ENCODE results near the gene GMPPA.

GMPPA gene

DNA sequence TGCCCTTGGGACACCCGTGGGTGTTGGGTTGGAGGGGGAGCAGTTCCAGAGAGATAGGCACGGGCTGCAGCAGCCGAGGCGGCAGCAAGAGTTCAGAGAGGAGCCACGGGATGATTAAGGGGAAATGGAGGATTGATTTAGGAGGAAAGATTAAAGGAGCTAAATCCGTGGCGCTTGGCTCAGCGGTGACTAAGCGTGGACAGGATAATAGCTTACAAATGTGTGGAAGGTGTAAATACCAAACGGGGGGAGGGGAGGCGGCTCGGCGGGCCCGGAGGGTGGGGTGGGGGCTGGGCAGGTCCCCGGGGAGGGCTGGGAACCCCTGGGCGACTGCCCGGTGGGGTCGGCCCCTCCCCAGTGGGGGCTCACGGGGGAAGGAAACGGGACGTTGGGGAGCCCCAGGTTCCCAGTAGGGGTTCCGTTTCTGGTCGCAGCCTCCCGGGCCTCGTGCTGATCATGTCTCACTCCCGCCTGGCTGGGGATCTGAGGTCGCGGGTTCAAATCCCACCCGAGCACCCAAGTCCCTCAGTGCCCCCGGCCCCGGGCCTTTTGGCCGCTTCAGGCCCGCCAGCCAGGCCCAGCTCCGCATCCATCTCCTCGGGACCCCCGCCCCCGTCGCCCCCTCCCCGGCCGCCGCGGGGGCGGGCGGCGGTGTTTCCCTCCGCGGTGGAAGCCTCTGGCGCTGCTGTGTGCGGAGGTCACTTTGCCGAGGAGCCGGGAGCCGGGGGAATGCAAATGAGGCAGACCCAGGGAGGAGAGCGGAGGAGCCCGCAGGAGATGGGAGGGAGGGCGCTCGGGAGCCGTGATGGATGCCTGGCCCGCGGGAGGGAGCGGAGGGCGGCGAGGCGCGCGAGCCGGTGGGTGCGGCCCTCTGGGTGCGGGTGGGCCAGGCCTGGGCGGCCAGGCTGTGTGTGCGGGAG lies 23.7 kb downstream of the GMPPA start:
- no peak for DNase-seq

DNA sequence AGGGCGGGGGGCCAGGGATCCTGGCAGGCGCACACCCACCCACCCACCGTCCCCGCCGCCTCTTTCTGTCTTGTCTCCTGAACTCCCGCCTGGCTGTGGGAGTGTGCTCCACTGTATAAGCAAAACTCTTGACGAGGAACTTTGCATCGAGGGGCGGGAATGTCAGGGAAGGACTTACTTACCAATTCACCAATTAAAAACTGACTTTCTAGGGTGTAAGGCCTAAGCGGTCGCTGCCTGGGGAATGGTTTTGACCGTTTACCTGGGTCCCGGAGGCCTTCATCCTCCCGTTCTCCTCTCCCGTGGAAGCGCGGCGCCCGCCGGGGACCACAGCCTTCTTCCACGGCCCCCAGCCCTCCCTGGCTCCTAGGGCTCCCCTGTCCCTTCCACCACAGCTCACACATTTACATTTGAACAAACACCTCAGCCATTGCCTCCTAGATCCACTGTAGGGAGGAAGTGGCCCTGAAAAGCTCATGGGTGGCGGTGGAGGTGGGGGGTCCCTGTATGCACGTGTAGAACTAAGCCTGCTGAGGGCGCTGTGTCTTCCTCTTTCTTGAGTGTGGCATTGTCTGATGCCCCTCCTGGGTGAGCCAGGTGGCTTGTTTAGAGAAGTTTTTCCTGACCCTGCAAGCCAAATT lies 24.5 kb downstream of the GMPPA start:
- DNase-seq, result no peak

DNA sequence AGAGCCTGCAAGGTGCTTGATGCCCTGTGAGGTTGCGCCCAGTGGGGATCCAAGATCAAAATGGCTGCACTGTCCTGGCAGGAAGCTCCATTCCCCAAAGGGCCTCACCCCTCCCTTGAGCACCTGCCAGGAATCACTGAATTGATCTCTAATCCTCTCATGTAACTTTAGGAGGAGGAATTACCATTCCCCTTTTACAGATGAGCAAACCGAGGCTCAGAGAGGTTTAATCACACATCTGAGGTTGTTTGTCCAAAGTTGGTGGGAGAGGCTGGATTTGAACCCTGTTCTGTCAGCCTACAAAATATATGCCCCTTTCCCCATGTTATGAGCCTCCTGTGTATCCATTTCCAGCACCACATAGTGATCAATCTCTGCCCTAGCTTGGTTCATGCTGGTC lies 26.1 kb downstream of the GMPPA start:
- DNase-seq, result no peak

DNA sequence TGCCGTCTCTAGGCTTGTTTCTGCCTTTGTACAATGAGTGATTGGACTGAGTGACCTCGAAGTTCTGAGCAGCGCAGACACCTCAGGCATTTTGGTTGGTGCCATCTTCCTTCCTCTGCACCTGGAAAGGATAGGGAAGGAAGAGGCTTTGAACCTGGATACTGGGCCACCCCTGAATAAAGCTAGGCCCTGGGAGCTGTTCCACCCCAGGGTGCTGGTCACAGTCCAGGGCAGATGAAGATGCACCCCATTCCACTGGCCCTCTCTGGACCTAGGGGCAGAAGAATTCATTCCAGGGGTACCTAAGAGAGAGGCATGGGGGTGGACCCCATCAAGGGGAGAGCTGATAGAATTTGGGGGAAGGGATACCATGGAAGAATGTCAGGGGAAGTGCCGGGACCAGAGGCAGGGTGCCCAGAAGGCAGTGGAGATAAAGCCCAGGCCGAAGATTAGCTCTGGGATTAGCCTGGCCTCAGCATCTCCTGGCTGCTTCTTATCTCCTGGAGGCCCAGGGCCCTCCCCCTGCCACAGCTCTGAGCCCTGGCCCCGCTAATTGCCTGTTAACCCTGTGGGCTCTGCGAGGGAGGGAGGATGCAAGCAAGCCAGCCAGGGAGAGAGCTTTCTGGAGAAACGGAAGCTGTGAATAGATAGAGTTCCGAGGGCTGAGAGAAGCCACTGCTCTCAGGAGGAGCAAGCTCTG lies 27.0 kb downstream of the GMPPA start:
- DNase-seq, result no peak

DNA sequence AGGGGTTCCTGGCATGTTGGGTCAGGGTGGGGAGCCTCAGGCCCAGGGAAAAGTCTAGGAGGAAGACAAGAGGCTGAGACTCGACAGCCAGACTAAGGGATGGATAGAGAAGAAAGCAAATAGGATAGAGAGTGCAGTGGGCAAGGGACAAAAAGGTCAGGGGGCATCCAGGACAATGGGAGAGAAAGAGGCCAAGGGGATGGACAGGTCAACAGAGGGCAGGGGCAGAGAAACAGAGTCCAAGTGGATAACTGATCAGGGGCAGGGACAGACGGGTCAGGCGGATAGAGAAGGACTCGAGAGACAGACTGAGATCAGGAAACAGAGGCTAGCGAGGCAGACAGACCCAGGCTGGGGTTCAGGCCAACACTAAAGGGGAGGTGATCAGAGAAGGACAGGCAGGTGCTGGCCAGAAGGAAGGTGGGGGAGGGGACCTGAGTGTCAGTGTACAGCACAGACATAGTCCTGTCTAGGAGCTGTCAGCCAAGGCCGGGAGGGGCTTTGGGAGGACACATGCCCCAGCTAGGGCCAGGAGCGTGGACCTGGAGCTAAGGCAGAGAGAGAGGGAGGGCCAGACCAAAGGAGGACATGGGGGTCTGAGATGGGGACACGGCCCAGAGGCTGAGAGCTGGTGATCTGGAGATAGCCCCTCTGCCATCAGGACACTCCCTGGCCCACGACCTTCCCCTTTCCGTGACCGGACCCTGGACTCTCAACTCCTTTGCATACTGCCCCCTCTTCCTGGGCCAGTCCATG lies 27.8 kb downstream of the GMPPA start:
- DNase-seq, result no peak

DNA sequence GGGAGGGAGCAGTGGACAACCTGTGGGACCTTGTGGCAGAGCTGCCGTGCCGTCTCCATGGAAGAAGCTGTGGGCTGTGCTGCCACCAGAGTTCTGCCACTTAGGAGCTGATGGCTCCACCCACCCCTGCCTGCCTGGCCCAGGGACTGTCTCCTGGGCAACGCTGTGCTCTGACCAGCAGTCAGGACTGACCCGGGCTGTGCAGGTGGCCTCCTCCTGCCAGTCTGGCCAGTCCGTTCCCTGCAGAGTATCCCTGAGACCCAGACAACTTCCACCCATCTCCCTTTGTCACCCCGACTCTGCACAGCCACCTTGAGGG lies 28.3 kb downstream of the GMPPA start:
- no peak for DNase-seq

DNA sequence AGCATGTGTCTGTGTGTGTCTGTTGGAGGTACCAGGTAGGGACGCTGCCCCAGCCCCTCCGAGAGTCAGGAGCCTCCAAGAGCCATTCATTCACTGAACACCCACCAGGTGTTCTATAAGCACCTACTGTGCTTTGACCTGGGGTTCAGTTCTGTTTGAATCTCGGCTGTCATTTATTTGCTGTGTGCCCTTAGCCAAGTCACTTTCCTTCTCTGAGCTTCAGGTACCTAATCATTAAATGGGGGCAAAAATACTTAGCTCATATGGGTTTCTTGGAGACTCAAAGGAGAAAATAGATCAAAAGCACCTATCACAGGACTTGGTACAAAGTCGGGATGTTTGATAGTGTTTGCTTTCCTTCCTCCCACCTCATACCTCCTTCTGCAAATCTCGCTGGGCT lies 28.8 kb downstream of the GMPPA start:
- DNase-seq, result no peak

DNA sequence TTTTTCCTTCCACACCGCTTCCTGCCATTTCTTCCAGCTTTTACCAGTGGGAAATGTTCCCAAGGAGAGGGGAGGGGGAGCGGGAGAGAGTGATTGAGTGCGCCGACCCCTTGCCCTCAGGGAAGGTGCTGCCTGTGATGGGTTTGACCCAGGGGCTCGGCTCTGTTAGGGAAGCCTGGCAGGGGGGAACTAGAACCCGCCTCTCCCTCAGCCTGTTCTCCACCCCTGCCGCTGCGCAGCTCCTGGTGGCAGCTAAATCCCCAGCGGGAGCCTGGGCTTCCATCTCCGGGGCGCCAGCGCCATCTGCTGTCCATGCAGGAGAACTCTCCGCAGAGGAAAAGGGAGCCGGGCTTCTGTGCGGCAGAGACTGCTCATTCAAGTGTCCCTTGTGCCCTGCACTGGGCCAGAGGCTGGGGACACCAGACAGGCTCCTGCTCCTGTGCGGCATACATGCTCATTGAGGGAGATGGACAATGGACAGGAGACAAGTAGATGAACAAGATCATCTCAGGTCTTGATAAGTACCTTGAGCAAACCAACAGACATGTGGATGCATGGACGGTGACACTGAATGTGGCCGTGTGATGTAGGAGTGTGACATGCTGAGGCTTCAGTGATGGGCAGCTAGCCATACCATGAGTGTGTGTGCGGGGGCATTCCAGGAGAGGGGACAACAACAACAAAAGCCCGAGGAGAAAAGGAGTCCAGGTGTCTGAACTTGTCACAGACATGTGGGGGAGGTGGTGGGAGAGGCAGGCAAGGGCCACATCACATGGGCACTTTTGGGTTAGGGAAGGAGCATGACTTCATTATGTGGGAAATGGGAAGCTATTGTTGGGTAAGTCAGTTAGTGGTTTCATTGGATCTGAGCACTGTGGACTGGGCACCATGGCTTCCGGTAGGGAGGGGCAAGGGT lies 31.6 kb downstream of the GMPPA start:
- DNase-seq, result peak; percentile 76 to 81

DNA sequence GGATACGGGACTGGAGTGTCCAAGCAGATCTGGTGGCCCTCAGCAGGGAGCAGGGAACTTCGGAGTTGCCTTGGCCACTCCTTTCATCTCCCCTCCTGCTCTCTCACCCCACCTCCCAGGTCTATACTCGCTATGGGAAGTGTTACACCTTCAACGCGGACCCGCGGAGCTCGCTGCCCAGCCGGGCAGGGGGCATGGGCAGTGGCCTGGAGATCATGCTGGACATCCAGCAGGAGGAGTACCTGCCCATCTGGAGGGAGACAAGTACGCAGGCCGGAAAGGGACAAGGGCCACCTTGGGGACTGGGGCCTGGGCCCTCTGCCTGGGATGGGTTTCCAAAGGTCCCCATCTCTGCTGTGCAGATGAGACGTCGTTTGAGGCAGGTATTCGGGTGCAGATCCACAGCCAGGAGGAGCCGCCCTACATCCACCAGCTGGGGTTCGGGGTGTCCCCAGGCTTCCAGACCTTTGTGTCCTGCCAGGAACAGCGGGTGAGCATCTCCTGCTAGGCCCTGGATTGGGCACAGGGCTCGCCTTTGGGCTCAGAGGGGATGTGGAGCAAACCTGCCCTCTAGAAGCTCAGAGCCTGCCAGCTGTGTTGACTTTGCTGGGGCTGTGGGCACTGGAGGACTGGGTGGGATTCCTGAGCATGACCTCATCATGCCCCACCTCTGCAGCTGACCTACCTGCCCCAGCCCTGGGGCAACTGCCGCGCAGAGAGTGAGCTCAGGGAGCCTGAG lies 33.1 kb downstream of the GMPPA start:
- no peak for DNase-seq

DNA sequence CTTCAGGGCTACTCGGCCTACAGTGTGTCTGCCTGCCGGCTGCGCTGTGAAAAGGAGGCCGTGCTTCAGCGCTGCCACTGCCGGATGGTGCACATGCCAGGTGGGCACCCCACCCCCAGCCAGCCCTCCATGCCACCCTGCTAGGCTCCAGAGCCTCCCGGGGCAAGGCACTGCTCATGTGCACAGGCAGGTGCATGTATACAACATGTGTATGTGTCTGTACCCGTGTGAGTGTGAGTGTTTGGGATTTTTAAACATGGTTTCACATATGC lies 33.6 kb downstream of the GMPPA start:
- no peak for DNase-seq

DNA sequence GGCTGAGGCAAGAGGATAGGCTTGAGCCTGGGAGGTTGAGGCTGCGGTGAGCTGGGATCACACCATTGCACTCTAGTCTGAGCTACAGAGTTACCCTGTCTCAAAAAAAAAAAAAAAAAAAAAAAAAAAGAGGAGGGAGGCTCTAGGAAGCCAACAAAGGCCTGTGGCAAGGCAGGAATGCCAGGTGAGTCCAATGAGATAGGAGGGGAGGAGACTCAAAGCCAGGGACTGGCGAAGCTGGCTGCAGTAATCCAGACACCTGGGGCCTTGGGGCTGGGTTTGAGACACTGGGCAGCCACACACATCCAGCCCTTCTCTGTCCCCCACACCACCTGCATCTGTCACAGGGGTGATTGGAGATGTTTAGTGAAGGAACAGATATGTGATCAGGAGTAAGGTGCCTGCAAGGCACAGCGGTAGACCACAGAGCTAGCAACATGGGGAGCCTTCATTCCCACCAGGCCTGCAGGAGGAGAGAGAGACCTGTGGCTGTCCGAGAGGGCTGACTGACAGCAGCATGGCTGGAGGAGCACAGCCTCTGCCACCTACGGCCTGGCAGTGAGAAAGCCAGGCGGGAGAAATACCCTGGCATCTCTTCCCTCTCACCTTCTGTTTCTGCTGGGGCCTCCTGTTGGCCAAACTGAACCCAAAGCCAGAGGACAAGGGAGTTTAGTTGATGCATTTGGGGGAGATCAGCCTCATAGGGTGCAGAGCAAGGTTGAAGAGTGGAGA lies 35.4 kb downstream of the GMPPA start:
- DNase-seq, result no peak

DNA sequence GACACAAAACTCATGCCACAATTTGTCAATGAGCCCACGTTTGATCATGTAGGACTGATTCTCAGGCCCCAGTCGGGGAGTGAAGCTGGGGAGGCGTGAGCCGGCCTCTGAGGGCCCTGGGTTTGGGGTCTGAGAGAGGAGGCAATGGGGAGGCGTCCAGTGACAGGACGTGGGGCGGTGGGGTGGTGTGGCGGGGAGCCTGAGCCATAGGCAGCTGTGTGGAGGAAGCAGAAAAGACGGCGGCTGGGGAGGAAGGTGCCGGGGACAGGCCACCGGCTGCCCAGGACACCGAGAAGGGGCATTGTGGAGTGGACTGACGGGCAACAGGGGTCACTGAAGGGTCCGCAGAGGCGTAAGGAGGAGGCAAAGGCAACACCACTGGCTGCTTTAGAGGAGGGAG lies 37.7 kb downstream of the GMPPA start:
- no peak for DNase-seq

DNA sequence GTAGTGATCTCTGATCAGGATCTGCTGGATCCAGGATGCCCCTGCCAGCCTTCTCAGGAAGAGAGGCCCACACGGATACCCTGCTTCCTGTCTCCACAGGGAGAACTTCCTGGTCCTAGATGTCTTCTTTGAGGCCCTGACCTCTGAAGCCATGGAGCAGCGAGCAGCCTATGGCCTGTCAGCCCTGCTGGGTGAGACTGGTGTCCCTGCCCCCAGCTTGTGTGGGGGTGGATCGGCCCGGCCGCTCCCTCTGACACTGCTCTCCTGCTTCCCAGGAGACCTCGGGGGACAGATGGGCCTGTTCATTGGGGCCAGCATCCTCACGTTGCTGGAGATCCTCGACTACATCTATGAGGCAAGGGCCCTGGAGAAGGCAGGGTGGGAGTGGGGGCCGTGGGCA lies 38.3 kb downstream of the GMPPA start:
- DNase-seq, result no peak

DNA sequence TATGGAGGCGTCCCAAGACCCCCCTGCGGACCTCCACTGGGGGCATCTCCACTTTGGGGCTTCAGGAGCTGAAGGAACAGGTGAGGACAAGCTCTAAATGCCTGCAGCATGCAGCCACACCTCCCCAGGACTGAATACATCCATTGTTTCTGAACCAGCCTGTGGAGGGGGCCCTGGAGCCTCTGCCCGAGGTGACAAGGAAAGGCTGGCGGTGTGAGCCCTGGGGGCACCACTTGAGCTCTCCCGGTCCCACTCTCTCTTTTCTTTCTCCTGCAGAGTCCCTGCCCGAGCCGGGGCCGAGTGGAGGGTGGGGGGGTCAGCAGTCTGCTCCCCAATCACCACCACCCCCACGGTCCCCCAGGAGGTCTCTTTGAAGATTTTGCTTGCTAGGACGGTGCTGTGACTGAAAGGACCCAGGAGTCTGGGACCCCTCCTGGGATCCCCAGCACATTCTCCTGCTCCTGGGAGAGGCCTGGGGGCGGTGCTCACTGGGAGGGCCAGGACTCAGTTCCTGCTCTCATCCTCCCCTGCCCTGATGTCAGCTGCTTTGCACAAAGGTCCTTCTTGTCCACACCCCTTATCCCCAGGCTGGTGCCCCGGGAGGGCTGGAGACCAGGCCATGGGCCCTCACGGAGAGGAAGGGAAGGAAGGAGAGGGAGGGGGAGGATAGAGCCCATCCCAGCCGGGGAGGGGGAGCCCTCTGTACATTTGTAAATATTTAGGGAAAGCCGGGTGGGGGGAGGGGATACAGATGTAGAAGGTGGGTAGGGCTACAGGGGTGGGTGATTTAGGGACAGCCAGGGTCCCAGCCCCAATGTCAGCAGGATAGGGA lies 39.2 kb downstream of the GMPPA start:
- no peak for DNase-seq

DNA sequence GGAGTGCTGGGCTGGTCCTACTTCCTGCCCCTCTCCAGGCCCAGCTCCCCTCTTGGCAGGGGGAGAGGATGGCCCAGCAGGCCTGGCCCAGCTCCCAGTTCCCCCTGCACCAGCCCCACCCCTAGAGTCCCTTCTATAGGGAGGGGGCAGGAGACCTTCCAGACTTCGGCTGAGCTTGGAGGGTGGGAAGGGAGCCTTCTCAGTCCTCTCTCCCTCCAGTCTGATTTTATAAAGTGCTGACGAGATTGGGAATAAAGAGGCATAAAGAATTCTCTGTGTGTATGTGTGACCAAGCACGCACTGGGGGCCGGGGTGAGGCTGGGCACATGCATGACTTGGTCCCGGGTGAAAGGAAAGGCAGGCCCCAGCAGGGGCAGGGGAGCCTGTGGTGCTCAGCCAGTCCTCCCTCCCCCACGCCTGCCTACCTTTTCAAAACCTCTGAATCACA lies 39.8 kb downstream of the GMPPA start:
- DNase-seq, result peak in 1 of 2 donors; percentile 14

DNA sequence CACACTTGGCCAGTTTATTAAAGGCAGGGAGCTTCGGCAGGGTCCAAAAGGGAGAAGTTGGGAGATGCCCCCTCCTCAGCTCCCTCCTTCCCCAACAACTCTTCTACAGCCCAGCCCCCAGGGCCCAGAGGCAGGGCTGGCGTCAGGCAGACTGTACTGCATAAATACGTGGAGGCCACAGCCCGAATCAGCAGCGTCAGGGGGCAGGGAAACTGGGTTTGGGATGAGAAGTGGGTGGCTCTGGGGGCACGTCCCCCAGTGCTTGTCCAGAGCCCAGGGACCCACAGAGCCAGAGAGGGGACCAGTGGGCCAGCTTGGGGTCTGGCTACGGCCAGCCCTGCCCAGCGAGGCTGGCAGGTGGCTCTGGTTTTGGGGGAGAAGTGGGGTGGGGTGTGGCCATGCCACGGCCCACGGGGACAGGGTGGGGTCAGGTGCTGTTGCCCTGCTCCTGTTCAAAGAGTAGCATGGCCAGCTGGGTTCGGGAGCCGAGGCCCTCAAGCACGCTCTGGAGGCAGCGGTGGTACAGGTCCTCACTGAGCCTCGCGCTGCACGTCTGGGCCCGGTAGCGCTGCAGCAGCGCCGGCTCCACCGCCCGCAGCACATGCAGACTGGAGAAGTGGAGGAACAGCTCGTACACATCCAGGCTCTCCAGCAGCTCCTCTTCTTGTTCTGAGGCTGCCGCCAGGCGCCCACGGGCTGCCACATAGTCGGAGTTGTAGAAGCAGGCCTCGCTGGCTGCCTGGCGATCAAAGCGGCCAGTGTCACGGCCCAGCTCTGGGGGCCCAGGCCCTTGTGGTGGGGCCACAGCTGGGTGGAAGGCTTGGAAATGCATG lies 40.5 kb downstream of the GMPPA start:
- no peak for DNase-seq

DNA sequence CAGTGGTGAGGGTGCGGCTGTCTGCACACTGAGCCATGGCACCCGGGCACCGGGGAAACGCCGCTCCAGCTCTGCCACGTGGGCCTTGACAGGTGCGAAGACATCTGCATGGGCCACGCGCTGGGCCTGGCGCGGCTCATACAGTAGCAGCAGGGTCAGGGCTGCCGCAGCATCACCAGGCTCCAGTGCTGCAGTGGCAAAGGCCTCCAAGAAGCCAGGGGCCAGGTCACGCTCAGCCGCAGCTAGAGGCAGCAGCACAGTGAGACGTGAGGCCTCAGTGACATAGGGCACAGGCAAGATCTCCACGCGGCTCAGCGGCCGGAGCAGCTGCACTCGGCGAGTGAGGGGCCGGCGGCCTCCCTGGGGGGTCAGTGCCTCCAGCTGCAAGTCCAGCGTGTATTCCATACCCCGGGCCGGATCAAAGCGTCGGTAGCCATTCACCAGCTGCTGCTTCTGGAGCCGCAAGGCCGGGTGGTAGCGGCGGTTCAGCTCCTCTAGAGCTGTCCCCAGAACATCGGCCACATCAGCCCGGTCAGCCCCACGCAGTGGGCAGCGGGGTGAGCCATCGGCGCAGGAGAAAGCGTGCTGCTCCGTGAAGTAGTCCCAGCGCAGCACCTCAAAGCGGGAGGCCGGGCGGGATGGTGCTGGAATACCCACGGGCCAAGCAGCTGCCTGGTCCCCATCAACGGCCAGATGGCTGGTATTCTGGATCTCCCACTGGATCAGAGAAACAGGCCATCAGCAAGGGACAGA lies 41.4 kb downstream of the GMPPA start:
- DNase-seq, result no peak

All from hippocampal formation (tissue), 2 donors.